ENCODE data around the gene HELLS.

DNA sequence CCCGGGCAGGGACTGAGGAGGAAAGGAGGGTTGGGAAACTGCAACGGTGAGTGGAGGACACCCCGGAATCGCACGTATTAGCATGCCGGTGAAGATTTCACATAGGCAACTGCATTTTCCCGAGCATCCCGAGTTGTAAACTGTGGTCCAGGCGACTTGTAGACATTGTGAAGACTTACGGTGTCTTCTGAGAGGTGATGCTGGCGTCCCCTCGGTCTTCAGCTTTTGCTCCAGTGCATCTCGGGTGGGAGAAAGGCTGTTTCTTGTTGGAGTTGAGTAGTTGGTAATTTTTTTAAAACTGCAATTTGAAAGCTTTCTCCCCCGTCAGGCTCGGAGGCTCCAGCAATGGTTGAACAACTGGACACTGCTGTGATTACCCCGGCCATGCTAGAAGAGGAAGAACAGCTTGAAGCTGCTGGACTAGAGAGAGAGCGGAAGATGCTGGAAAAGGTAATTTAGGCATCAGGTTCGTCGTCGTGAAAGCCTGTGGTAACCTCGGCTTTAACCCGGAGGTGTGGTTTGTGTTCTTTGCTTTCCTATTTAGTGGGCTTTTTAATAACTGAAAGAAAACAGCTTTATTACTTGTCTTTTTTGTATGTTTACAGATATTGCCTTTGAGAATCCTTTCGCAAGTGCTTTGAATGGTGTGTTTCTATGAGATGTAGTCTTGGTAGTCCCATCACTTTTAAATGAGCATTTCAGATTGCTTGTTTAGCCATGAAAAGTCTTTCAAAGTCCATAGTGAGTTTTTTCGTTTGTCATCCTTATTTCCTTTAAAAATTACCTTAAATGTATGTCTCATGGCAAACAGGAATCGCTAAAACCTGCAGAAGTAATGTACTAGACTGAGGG, 687 bp downstream of the HELLS start:
- TF ChIP-seq, protein P1, sequence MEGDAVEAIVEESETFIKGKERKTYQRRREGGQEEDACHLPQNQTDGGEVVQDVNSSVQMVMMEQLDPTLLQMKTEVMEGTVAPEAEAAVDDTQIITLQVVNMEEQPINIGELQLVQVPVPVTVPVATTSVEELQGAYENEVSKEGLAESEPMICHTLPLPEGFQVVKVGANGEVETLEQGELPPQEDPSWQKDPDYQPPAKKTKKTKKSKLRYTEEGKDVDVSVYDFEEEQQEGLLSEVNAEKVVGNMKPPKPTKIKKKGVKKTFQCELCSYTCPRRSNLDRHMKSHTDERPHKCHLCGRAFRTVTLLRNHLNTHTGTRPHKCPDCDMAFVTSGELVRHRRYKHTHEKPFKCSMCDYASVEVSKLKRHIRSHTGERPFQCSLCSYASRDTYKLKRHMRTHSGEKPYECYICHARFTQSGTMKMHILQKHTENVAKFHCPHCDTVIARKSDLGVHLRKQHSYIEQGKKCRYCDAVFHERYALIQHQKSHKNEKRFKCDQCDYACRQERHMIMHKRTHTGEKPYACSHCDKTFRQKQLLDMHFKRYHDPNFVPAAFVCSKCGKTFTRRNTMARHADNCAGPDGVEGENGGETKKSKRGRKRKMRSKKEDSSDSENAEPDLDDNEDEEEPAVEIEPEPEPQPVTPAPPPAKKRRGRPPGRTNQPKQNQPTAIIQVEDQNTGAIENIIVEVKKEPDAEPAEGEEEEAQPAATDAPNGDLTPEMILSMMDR (IDR thresholded peaks at IDR 0.05), result no peak
- TF ChIP-seq POLR2A (IDR thresholded peaks at IDR 0.05) (no peak), POLR2AphosphoS5 (IDR thresholded peaks at IDR 0.05) (no peak)
